Neural progenitor cell (in vitro differentiated cells): Measurements from ENCODE around the gene FAM234A.

ENCODE experiments used
- EZH2 ChIP-seq: fragments of 200-600 bp; sonication (generic); IDR thresholded peaks from 2 replicates; pipeline ENCODE4 v1.6.1; 2017; ENCODE audit warnings: antibody characterized with exemption, mild to moderate bottlenecking, moderate library complexity
- EZH2phosphoT487 ChIP-seq: fragments of 200-600 bp; sonication (generic); IDR thresholded peaks from 2 replicates; pipeline ENCODE4 v1.6.1; 2017; ENCODE audit warnings: antibody characterized with exemption
- TF ChIP-seq, protein P1 (sequence below): fragments of 200-600 bp; sonication (generic); IDR thresholded peaks from 2 replicates; pipeline ENCODE4 v1.5.1; 2017; ENCODE audit warnings: antibody characterized with exemption, mild to moderate bottlenecking

DNA sequence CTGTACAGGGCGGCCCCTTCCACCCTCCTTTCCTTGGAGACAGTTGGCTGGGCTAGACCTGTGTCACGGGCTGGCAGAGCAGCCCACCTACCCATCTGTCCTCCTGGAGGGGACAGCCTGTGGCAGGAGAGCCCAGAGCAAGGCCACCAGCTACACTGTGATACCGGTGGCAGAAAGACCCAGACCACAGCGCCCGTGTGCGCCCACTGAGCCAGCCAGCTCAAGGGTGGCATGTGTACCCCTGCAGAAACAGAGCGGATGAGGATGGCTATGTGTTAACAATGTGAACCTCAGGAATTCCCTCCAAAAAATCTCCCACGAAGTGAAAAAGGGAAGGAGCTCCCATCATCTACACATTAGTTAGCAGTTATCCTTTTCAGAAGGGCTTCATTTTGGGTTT is 47.3 kb upstream of the FAM234A start:
- TF ChIP-seq EZH2 (no peak), EZH2phosphoT487 (no peak)
- TF ChIP-seq, protein P1, sequence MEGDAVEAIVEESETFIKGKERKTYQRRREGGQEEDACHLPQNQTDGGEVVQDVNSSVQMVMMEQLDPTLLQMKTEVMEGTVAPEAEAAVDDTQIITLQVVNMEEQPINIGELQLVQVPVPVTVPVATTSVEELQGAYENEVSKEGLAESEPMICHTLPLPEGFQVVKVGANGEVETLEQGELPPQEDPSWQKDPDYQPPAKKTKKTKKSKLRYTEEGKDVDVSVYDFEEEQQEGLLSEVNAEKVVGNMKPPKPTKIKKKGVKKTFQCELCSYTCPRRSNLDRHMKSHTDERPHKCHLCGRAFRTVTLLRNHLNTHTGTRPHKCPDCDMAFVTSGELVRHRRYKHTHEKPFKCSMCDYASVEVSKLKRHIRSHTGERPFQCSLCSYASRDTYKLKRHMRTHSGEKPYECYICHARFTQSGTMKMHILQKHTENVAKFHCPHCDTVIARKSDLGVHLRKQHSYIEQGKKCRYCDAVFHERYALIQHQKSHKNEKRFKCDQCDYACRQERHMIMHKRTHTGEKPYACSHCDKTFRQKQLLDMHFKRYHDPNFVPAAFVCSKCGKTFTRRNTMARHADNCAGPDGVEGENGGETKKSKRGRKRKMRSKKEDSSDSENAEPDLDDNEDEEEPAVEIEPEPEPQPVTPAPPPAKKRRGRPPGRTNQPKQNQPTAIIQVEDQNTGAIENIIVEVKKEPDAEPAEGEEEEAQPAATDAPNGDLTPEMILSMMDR, result no peak
